GM12875 (cell line): ENCODE data around the gene SLC7A1.

Source experiments
- H3K4me3 ChIP-seq: one replicate; pipeline ENCODE4 v1.5.1; 2011; ENCODE audit warnings: low read depth, low read length, control low read depth
- CTCF ChIP-seq: IDR thresholded peaks from 2 replicates; pipeline ENCODE4 v1.5.1; 2011; ENCODE audit warnings: low read depth, mild to moderate bottlenecking, control low read depth, inconsistent platforms, low read length, moderate library complexity, borderline replicate concordance; ENCODE audit not compliant: insufficient read depth

The SLC7A1 gene

GRCh38 chr13:29613101-29613500 lies 17.6 kb upstream of the SLC7A1 start:
- H3K4me3 ChIP-seq: no peak overlapping the region
- no peak for TF ChIP-seq CTCF

DNA sequence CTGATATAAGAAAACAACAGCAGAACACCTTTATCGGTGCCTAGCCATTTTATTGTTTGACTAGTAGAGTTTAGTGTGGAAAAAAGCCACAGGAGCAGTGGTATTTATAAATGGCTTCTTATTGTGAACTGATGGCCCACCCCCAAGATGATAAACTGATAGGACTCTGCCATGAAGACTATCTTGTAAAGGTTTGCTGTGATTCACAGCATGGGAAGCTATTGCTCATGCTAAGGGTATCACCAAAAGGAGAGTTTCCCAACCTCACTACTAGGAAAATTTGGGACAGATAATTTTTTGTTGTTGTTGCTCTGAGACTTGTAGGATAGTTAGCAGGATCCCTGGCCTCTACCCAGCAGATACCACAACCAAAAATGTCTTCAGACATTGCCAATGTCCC lies 12.0 kb upstream of the SLC7A1 start:
- H3K4me3 ChIP-seq: no peak overlapping the region

GRCh38 chr13:29605860-29606526 lies 10.5 kb upstream of the SLC7A1 start:
- no peak overlapping the region for H3K4me3 ChIP-seq
- TF ChIP-seq CTCF: no peak

More for the DNA sequence above, 12.0 kb upstream of the SLC7A1 start:
- TF ChIP-seq CTCF: no peak

DNA sequence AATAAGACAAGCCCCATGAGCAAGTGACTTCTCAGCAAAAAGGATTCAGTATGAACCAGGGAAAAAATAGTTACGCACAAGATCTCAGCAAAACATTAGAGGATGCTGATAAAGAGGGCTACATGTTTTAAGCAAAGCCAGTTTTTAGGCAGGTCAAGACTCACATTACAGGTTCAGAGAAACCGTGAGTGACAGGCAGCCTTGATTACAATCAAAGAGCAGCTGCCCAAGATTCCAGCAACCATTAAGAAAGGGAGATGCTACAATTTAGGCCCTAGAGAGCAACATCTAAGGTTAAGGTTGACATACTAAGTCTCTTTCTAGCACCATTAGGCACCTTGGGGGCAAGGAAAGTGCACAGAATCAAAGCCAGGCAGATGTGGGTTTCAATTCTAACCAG lies 2.8 kb upstream of the SLC7A1 start:
- no peak overlapping the region for H3K4me3 ChIP-seq
- no peak for TF ChIP-seq CTCF

GRCh38 chr13:29597706-29598105 lies 2.2 kb upstream of the SLC7A1 start:
- no peak overlapping the region for H3K4me3 ChIP-seq
- TF ChIP-seq CTCF: no peak

DNA sequence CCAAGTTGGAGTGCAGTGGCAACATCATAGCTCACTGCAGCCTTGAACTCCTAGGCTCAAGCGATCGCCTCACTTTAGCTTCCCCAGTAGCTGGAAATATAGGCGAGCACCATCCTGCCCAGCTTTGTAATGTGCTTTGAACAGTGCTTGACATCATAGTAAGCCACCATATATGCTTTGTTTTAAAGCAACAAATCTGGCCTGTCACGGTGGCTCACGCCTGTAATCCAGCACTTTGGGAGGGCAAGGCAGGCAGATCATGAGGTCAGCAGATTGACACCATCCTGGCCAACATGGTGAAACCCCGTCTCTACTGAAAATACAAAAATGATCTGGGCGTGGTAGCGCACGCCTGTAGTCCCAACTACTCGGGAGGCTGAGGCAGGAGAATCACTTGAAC lies 1.8 kb upstream of the SLC7A1 start:
- no peak for TF ChIP-seq CTCF
- no peak overlapping the region for H3K4me3 ChIP-seq

DNA sequence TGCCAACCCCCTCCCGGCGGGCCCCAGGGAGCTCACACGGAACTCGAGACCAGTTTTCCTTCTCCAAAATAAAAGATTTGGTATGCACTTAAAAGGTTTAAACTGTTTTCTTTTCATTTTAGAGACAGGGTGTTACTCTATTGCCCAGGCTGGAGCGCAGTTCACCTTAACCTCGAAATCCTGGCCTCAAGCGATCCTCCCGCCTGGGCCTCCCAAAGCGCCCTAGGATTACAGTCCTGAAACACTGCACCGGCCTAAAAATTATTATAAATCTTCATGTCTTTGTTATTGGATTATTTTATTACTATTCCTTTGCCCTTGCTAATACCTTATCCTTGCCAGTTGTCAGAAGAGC lies 553 bp upstream of the SLC7A1 start:
- TF ChIP-seq CTCF: no peak
- peak overlapping the region; percentile 40 for H3K4me3 ChIP-seq
